ENCODE measurements around the gene FAM133A.

Gene FAM133A

GRCh38 chrX:93673869-93674271 lies at the start of gene FAM133A:
Gene FAM133A (plus strand): TSS chrX:93674206. CDS start chrX:93709420, 35,214 bp downstream.
- DNase-seq (ENCODE audit: low read depth in 2 of 2) = peak; percentile 15 to 22

DNA sequence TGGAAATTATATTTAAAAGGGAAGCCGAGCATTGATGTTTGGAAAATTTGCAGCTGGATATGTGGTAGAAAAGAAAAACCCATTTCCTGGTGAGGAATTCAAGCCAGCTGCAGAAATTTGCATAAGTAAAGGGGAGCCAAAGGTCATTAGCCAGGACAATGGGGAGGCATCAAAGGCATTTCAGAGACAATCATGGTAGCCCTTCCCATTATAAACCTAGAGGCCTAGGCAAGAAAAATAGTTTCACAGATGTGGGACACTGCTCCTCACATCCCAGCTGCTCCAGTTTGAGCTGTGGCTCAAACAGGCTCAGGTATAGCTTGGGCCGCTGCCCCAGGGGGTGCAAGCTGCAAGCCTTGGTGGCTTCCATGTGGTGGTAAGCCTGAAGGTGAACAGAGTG lies 36.4 kb upstream of the FAM133A start:
- DNase-seq (ENCODE audit: low read depth in 2 of 2) = no peak

DNA sequence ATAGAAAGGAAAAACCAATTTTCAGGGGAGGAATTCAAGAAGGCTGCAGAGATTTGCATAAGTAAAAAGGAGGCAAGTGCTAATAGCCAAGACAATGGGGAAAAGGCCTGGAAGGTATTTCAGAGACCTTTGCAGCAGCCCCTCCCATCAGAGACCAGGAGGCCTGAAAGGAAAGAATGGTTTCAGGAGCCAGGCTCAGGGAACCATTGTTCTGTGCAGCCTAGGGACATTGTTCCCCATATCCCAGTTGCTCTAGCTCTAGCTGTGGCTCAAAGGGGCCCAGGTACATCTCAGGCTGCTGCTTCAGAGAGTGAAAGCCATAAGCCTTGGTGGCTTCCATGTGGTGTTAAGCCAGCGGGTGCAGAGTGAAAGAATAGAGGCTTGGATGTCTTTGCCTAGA lies 24.6 kb upstream of the FAM133A start:
- DNase-seq (ENCODE audit: low read depth in 2 of 2) = no peak

DNA sequence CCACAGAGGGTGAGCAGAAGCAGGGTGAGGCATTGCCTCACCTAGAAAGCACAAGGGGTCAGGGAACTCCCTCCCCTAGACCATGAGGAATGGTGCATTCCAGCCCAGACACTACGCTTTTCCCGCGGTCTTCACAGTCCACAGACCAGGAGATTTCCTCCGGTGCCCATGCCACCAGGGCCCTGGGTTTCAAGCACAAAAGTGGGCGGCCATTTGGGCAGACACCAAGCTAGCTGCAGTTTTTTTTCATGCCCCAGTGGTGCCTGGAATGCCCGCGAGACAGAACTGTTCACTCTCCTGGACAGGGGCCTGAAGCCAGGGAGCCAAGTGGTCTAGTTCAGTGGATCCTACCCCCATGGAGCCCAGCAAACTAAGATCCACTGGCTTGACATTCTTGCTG lies 13.4 kb upstream of the FAM133A start:
- no peak for DNase-seq (ENCODE audit: low read depth in 2 of 2)

GRCh38 chrX:93673056-93673868 lies 744 bp upstream of the FAM133A start, which contains the start of gene NAP1L3:
Gene NAP1L3 (minus strand): TSS chrX:93673578. CDS start chrX:93673304, 274 bp downstream.
- DNase-seq (ENCODE audit: low read depth in 2 of 2) = peak; percentile 62 to 67

DNA sequence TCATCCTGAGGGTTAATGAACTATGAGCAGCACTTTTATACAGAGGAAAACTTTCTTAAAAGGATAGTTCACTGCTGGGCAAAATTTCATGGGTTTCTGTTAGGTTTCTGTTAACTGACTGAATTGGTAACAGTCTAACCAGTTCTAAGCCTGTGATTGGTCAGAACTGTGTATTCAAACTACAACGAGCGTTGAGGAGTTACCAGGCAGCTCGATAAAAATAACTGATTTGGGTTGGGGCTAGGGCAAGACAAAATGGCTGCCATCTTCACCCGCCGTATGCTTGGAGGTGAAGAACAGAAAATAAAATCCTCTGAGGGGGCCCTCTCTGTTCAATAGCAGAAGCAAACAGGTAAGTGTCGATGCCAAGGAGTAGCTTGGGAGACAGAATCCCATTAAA lies 22.0 kb downstream of the FAM133A start:
- DNase-seq (ENCODE audit: low read depth in 2 of 2) = no peak

- no peak for DNase-seq (ENCODE audit: low read depth in 2 of 2)
Measured at GRCh38 chrX:93703701-93704100, 29.7 kb downstream of the FAM133A start.

DNA sequence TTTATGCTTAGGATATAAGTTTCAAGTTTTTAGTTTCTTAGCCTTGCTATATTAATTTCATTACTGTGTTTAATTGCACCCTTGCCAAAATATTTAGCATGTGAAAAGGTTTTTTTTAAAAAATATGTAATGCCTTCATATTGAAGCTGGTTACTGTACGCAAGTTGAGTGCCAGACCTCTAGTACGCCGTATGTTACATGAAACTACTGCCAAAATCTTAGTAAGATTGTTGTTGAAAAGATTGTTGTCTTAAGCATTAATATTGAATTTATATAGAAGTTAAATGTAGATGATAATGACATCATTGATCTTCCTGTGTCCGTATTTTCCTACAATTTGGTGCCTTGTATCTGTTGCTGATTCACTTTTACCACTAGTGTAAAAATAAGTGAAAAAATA lies 37.1 kb downstream of the FAM133A start:
- DNase-seq (ENCODE audit: low read depth in 2 of 2) = no peak

- DNase-seq (ENCODE audit: low read depth in 2 of 2) = no peak
Measured at GRCh38 chrX:93741811-93742210, 67.8 kb downstream of the FAM133A start.

DNA sequence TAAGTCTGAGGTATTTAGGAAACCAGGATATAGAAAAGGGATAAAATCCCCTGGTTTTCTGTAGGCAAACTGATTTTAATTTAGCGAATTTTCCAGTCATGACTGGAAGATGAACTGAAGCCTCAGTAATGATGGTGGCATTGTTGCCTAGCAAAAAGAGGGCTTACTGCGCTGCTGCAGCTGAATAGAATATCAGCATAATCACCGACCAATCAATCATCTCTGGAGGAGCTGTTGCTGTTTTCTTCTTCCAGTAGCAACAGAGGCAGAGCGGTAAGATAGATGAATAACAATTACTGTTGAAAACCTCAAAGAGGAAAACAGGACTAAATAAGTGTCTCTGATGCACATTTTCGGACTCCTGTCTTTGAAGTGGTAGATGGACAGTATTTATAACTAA lies 86.2 kb downstream of the FAM133A start:
- no peak for DNase-seq (ENCODE audit: low read depth in 2 of 2)
